A673 (cell line): ENCODE measurements around the gene APBA1. TPM values are rescaled to one million over a fixed set of nuclear protein-coding genes. Genes with fewer than 3 reads are reported as not detected.

Experiments used
- BruUV-seq: library from RNA; stranded (reverse); fragments of 400-500 nt; replicated peaks from 2 replicates; lab custom pipeline; 2021; lab: Mats Ljungman, UMichigan
- CTCF ChIA-PET: fragments of 300-600 bp; sonication (Branson Sonifier 250); formaldehyde crosslinking; loops from one replicate; lab custom pipeline; 2022; ENCODE audit warnings: antibody characterized with exemption; lab: Charles Lee
- POLR2A ChIA-PET: fragments of 300-600 bp; sonication (Branson Sonifier 250); formaldehyde crosslinking; loops from one replicate; lab custom pipeline; 2022; ENCODE audit warnings: antibody characterized with exemption; ENCODE audit not compliant: low non-redundant PET; lab: Charles Lee
- DNase-seq: peaks from one replicate; pipeline ENCODE4 v3.0.0-alpha.2; 2015; ENCODE audit warnings: low spot score
- H3K27ac ChIP-seq: fragments of 200-600 bp; sonication (generic); 2 replicates; pipeline ENCODE4 v1.5.1; 2016; ENCODE audit warnings: mixed run types, low read depth, mild to moderate bottlenecking, mixed read lengths, antibody characterized with exemption, low read length; ENCODE audit not compliant: poor library complexity, severe bottlenecking
- H3K27me3 ChIP-seq: fragments of 200-600 bp; sonication (generic); replicated peaks from 2 replicates; pipeline ENCODE4 v1.6.1; 2017; ENCODE audit warnings: mixed run types, low read depth, mild to moderate bottlenecking, mixed read lengths, antibody characterized with exemption, low read length; ENCODE audit not compliant: insufficient read depth, poor library complexity
- H3K36me3 ChIP-seq: fragments of 200-600 bp; sonication (generic); 2 replicates; pipeline ENCODE4 v1.6.1; 2016; ENCODE audit warnings: mixed run types, mild to moderate bottlenecking, mixed read lengths, antibody characterized with exemption, low read length; ENCODE audit not compliant: insufficient read depth, poor library complexity, severe bottlenecking
- H3K4me1 ChIP-seq: fragments of 200-600 bp; sonication (generic); 2 replicates; pipeline ENCODE4 v1.6.1; 2017; ENCODE audit warnings: mixed run types, mild to moderate bottlenecking, mixed read lengths, antibody characterized with exemption, low read length; ENCODE audit not compliant: insufficient read depth, poor library complexity, severe bottlenecking
- H3K4me3 ChIP-seq: fragments of 200-600 bp; sonication (generic); 2 replicates; pipeline ENCODE4 v1.5.1; 2016; ENCODE audit warnings: low read depth, mixed run types, mild to moderate bottlenecking, mixed read lengths, low read length; ENCODE audit not compliant: poor library complexity, severe bottlenecking
- H3K9me3 ChIP-seq: fragments of 200-600 bp; sonication (generic); 2 replicates; pipeline ENCODE4 v1.6.1; 2016; ENCODE audit warnings: mixed run types, low read depth, mild to moderate bottlenecking, mixed read lengths, antibody characterized with exemption, low read length; ENCODE audit not compliant: poor library complexity, severe bottlenecking
- CTCF ChIP-seq: fragments of 300-800, 200-600 bp; sonication (generic); conservative IDR thresholded peaks from 2 replicates; pipeline ENCODE4 v1.5.1; 2017; ENCODE audit warnings: low read depth, mild to moderate bottlenecking, antibody characterized with exemption, low read length, moderate library complexity, mixed read lengths
- EZH2 ChIP-seq: fragments of 200-600 bp; sonication (generic); IDR thresholded peaks from 2 replicates; pipeline ENCODE4 v1.6.1; 2017; ENCODE audit warnings: borderline replicate concordance, low read depth, mild to moderate bottlenecking, mixed read lengths, antibody characterized with exemption, low read length; ENCODE audit not compliant: poor library complexity, severe bottlenecking
- intact Hi-C: fragments of 100-400 bp; cut with micrococcal nuclease; formaldehyde crosslinking; loops from one replicate; pipeline ENCODE4 v1.10.0; 2022; ENCODE audit not compliant: unreplicated experiment
- total RNA-seq: library from RNA; stranded (reverse); gene quantifications from 2 replicates; pipeline ENCODE4 v1.2.3, GENCODE V29; 2021

Gene APBA1
- total RNA-seq, 1 experiment from 2014 or later = 0.13 TPM

GRCh38 chr9:69391946-69392345, 280.2 kb downstream of the APBA1 start:
- TF ChIP-seq CTCF (no peak), EZH2 (no peak)
- H3K9me3 ChIP-seq = no peaks in the 10 kb centered on the region
- CTCF ChIA-PET = no interaction called here
- no peaks in the 10 kb centered on the region for H3K36me3 ChIP-seq
- H3K4me1 ChIP-seq = no peaks in the 10 kb centered on the region
- H3K27me3 ChIP-seq = peaks cover 28% of the 10 kb centered on the region
- H3K27ac ChIP-seq = no peak overlapping the region
- POLR2A ChIA-PET = no interaction called here
- DNase-seq = no peak
- intact Hi-C loops = no loop called here
- no peak overlapping the region for H3K4me3 ChIP-seq
- BruUV-seq = no TSS peak

GRCh38 chr9:69391487-69391886, 280.7 kb downstream of the APBA1 start:
- intact Hi-C loops = no loop called here
- Histone ChIP-seq H3K27ac (no peak overlapping the region), H3K27me3 (peaks cover 33% of the 10 kb centered on the region), H3K4me3 (no peak overlapping the region), H3K4me1 (no peaks in the 10 kb centered on the region), H3K9me3 (no peaks in the 10 kb centered on the region), H3K36me3 (no peaks in the 10 kb centered on the region)
- no peak for DNase-seq
- BruUV-seq = no TSS peak
- CTCF ChIA-PET = no interaction called here
- TF ChIP-seq EZH2 = no peak
- no peak for TF ChIP-seq CTCF
- POLR2A ChIA-PET = no interaction called here

GRCh38 chr9:69389437-69389995, 282.7 kb downstream of the APBA1 start:
- POLR2A ChIA-PET = no interaction called here
- CTCF ChIA-PET = no interaction called here
- intact Hi-C loops = no loop called here
- no peak for DNase-seq
- no peak overlapping the region for H3K4me3 ChIP-seq
- no peak for TF ChIP-seq CTCF
- TF ChIP-seq EZH2 = no peak
- peaks cover 38% of the 10 kb centered on the region for H3K27me3 ChIP-seq
- H3K4me1 ChIP-seq = no peaks in the 10 kb centered on the region
- no TSS peak for BruUV-seq
- no peaks in the 10 kb centered on the region for H3K36me3 ChIP-seq
- no peak overlapping the region for H3K27ac ChIP-seq
- no peaks in the 10 kb centered on the region for H3K9me3 ChIP-seq
